HG02840 (cell line): ENCODE data around the gene NDUFA8.

Experiments used
- ATAC-seq: cut with Tn5 transposase; IDR thresholded peaks from one replicate; pipeline ENCODE4 v1.9.1; 2021; ENCODE audit warnings: mild to moderate bottlenecking, moderate library complexity, moderate number of reproducible peaks; ENCODE audit not compliant: unreplicated experiment, low FRiP score

NDUFA8 gene

DNA sequence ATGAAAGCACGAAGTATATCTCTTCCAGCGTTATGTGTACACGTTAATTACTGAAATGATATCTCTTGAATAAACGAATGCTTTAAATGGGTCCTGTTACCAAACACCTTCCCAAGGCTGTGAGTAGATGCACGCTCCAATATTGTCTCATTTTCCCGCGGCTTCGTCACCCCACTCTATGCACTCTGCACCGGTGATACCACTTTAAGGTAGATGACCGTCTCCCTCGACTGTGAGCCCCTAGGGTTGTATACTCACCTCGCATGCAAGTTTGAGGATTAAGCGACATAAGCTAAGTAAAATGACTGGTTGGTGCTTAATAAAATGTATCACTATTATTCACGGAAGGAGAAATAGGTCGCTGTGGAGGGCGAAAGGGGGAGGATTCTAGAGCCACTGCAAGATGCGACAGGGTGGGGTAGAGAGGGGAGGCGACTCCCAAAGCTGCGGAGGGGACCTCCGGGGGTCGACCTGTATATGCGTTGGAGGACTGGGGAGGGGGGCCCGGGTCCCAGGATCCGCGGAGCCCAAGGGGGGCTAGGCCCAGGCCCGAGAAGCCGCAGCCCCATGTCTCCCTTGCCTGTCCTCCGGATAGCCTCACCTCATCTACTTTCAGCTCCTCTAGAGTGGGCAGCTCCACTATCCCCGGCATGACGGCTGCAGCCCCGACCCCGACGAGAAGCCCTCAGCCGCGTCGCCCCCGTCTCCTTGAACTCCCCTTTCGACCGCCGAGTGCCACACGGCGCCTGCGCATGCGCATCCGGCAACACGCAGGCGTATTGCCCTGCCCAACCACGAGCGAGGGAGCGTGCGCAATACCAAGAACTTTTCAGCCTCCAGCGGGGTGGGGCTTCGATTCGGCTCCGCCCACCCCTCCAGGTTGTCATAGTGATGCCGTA, at the start of gene NDUFA8, which contains the start of gene MORN5:
TSS of gene NDUFA8 (minus strand) at position 754 of the 899 bp plus-strand sequence. CDS start at position 652, 102 bp downstream.
TSS of gene MORN5 (plus strand) at position 883 of the 899 bp plus-strand sequence. CDS start 65 bp downstream, outside the sequence.
- ATAC-seq: peak; percentile 91

- ATAC-seq: no peak
These were observed 47.5 kb upstream of the NDUFA8 start for GRCh38 chr9:122207096-122207495.

- no peak for ATAC-seq
These were observed 46.8 kb upstream of the NDUFA8 start for GRCh38 chr9:122206118-122207046.

- ATAC-seq: no peak
These were observed 45.6 kb upstream of the NDUFA8 start for GRCh38 chr9:122205176-122205575.

DNA sequence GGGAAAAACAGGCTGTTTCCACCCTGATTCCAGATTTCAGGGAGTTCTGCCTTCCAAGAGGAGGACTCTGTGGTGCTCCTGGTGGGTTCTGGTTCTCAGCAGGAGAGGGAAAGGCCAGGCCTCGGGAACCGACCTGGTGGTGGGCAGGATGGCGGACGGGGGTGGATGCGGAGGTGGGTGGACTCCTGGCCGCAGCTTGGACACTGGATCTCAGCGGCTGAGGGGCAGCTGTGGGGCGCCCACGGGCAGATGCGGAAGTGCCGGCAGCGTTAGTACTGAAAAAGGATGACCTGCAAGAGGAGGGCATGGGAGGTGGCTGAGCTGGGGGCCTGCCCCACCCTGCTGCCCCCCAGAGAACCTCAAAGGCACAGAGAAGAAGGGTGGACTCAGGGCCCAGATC, 44.9 kb upstream of the NDUFA8 start:
- no peak for ATAC-seq

GRCh38 chr9:122204055-122204454, 44.5 kb upstream of the NDUFA8 start:
- no peak for ATAC-seq

DNA sequence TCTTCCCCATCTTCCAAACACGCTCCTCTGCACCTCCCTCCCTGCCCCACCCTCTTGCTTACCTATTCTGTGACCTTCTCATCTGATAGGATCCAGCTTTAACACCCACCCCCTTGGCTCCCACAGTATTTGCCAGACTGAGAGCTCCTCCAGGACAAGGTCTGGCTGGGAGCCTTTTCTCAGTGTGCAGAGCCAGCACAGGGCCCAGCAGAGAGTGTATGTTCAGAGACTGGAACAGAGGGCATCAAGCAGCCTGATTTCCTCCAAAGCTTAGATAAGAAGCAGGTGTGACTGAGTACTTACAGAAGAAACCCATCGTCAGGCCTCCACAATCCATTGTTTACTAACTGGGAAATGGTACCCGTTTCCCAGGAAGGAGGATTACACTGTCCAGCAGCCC, 42.5 kb upstream of the NDUFA8 start:
- no peak for ATAC-seq

DNA sequence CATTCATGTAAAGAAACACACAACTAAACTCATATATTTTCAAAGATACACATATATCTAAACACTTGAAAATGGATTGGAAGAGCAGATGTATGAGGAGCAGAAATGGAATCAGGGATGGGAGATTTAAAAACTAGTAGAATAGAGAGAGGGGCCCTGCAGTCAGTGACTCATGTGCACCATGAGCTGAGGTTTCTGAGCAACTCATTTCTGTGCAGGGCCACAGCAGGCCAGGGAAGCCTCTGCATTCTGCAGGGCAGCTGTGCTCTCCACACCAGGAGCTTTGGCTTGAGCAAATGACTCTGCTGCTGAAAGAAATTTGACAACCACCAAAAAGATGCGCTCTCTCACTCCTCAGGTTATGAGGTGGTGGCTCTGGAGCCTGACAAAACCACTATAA, 42.1 kb upstream of the NDUFA8 start:
- no peak for ATAC-seq

DNA sequence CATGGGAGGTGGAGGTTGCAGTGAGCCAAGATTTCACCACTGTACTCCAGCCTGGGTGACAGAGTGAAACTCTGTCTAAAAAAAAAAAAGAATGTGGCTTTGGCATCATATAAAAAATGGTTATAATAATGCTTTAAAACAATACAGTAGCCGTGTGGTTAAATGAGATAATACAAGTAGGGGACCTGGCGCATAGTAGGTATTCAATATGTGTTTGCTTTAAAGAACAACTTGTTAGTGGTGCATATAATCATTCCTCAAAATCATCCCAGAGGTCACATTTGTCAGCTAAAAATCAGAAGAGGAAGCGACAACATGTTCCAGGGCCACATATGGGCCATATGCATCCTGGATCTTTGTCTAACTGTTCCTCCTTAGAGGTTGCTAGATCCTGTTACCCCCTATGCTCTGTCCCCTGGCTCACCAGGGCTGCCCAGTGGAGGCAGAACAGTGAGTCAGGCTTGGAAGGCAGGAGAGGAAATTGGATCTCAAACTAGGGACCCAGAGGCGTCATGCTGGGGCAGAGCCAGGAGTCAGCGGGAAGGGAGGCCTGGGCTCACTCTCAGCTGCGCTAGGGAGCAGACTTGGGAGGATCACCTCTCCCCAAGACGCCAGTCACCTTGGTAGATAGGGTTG, 41.5 kb upstream of the NDUFA8 start:
- no peak for ATAC-seq

- no peak for ATAC-seq
These were observed 38.3 kb upstream of the NDUFA8 start for GRCh38 chr9:122197882-122198281.

DNA sequence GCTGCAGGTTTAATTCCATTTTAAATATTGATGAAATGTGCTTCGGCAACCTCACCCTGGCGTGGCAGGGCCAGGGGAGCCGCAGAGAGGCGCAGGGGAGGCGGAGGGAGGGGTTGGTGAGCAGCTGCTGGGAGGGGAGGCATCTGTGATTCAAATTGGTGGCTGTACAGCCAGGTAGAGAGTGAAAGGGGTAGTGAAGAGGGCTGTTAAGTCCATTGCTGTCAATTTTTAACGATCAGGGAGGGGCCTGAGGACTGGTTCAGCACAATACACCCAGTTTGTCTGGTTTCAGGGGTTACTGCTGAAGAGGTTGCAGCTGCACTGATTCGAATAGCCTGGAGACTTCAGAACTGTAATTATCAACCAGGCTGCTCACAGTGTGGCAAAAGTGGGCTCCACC, 37.8 kb upstream of the NDUFA8 start:
- no peak for ATAC-seq

- ATAC-seq: no peak
These were observed 36.3 kb upstream of the NDUFA8 start for GRCh38 chr9:122195875-122196274.

GRCh38 chr9:122193651-122194050, 34.1 kb upstream of the NDUFA8 start:
- ATAC-seq: no peak

- no peak for ATAC-seq
These were observed 33.4 kb upstream of the NDUFA8 start for GRCh38 chr9:122192914-122193525.

DNA sequence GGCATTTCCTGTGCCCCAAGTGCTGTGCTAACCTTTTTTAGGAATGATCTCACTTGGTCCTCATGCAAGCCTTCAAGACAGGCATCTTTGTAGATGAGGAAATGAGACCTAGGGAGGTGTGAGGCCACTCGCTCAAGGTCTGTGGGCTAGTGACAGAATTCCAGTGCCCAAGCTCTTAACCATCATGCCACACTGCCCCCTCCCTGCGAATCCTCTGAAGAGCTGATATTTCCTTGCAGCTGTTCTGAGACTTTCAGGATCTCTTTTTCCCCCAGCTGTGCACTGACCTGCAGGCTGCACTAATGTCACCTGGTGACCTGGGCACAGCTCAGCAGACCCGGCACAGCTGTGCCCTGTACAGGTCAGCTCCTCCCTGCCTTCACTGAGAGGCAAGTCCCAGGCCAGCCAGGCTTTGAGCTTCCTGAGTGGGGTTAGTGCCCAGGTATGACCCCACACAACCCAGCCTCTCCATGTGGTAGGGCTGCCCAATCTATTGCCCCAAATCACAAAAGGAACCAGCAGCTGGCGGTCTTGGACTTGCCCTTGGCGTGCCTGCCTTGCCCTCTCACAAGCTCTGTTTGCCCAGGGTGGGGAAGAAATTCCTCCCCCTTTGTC, 32.8 kb upstream of the NDUFA8 start:
- ATAC-seq: no peak

- no peak for ATAC-seq
These were observed 32.0 kb upstream of the NDUFA8 start for GRCh38 chr9:122191584-122191983.

DNA sequence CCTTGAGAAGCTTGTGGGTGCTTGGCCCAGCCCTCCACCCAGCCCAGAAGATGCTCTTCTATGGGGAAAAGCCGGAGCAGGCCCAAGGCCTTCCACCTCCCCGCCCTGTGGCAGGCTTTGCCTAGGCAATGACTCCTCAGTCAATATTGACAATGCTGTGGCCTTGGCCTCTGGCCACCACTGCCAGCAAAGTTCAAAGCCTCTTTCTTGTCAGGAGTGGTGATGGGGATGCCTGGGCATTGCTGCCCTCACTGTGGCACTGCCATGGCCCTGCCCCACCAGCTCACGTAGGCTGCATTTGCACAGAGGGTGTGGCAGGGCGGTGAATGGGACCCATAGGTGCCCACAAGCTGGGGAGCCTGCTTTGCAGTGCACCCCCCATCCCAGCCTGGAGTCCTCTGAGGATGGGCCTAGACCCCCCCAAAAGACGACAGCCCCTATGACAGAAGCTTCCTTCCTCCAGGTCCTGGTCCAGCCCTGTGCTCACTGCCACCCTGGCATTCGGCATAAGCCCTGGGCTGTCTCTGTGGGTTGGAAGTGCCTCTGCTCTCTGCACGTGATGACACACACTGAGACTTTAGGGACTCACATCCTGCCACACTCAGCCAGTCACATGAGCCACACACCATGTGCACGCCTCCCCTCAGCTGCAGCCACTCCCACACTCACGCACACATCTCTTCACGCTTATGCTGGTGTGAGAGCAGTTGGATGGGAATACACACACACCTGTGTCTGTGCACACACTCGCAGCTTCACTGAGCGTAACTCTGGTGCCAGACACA, 31.2 kb upstream of the NDUFA8 start:
- ATAC-seq: no peak

- ATAC-seq: no peak
These were observed 28.8 kb upstream of the NDUFA8 start for GRCh38 chr9:122188369-122188768.
